Astrocyte of the spinal cord (primary cell): ENCODE data around the gene ADAM19.
"Not testable (repeated sequence)": the region's sequence is repeated elsewhere in the genome, so short reads cannot be mapped to it uniquely, and the experiment has no call there.

Source experiments
- DNase-seq: peaks from one replicate; pipeline ENCODE4 v3.0.0; 2011; ENCODE audit warnings: low read depth, low spot score
- H3K4me3 ChIP-seq: 2 replicates; pipeline ENCODE4 v1.5.1; 2011; ENCODE audit warnings: low read depth, mild to moderate bottlenecking, low read length, moderate library complexity
- in situ Hi-C: cut with HindIII; loops from 2 replicates; pipeline ENCODE4 v1.10.0; 2017; ENCODE audit warnings: low sequenced_read_pairs
- TF ChIP-seq, protein P1 (sequence below): IDR thresholded peaks from 2 replicates; pipeline ENCODE4 v1.5.1; 2012; ENCODE audit warnings: low read depth, mild to moderate bottlenecking, low read length, inconsistent platforms

The ADAM19 gene

GRCh38 chr5:157446412-157446935, 129.1 kb downstream of the ADAM19 start:
- in situ Hi-C loops = no loop called here
- DNase-seq = no peak
- TF ChIP-seq, protein P1, sequence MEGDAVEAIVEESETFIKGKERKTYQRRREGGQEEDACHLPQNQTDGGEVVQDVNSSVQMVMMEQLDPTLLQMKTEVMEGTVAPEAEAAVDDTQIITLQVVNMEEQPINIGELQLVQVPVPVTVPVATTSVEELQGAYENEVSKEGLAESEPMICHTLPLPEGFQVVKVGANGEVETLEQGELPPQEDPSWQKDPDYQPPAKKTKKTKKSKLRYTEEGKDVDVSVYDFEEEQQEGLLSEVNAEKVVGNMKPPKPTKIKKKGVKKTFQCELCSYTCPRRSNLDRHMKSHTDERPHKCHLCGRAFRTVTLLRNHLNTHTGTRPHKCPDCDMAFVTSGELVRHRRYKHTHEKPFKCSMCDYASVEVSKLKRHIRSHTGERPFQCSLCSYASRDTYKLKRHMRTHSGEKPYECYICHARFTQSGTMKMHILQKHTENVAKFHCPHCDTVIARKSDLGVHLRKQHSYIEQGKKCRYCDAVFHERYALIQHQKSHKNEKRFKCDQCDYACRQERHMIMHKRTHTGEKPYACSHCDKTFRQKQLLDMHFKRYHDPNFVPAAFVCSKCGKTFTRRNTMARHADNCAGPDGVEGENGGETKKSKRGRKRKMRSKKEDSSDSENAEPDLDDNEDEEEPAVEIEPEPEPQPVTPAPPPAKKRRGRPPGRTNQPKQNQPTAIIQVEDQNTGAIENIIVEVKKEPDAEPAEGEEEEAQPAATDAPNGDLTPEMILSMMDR = no peak
- H3K4me3 ChIP-seq = no peak overlapping the region

- H3K4me3 ChIP-seq = no peak overlapping the region
- TF ChIP-seq, protein P1 = no peak
- in situ Hi-C loops = no loop called here
- no peak for DNase-seq
Observed at GRCh38 chr5:157445745-157446411, 129.7 kb downstream of the ADAM19 start.

- DNase-seq = no peak
- in situ Hi-C loops = no loop called here
- no peak overlapping the region for H3K4me3 ChIP-seq
- TF ChIP-seq, protein P1 = no peak
Observed at GRCh38 chr5:157444224-157444623, 131.4 kb downstream of the ADAM19 start.

DNA sequence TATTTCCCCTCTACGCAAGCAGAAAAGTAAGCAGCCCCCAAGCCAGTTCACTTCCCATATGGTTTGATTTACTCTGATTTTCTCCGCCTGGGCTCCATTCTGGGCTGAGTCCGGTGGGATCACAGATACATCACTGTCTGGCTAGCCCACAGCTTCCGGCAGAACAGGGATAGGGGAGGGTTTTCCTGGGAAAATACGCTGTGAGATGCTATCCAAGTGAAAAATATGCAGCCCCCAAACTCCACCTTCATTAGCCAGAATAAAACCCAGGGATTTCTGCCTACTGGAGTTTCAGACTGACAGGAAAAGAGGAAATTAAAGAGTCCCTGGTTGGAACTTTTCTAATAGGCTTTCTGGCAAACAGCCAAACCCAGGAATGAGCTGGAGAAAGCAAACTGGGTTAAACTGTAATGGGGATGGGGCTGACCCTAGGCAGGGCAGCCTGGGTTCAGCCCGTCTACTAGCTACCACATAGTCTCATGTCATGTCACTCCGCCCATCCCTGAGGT, 132.5 kb downstream of the ADAM19 start:
- TF ChIP-seq, protein P1 = no peak
- in situ Hi-C loops = no loop called here
- H3K4me3 ChIP-seq = no peak overlapping the region
- DNase-seq = no peak

DNA sequence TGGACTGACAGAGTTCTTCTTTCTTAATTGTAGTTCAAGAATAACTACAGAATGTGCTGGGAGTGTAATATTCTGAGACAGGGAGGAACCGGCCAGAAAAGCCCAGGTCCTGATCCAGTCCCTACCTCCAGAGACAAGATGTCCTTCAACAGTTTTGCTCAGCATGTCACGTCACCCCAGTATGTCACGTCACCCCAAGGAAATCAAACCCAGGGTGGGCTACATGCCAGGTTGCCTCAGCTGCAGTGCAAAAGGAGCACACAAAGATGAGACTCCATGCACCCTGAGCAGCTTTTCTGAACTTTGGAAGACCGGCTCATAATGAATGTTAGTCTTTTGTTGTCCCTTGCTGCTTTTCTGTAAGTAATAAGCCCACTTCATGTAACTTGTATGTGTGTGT, 141.5 kb downstream of the ADAM19 start:
- TF ChIP-seq, protein P1 = no peak

GRCh38 chr5:157431544-157432200, 143.9 kb downstream of the ADAM19 start:
- no peak overlapping the region for H3K4me3 ChIP-seq
- DNase-seq = peak; percentile 71
- in situ Hi-C loops = no loop called here
- TF ChIP-seq, protein P1 = peak; percentile 45

More for the DNA sequence above, 141.5 kb downstream of the ADAM19 start:
- DNase-seq = no peak
- no peak overlapping the region for H3K4me3 ChIP-seq
- in situ Hi-C loops = no loop called here

- H3K4me3 ChIP-seq, DNase-seq, in situ Hi-C loops: not testable (repeated sequence)
Observed at GRCh38 chr5:157429920-157430319, 145.7 kb downstream of the ADAM19 start.
